Skeletal muscle satellite cell (primary cell): Measurements from ENCODE around the gene TMEM179.

Source experiments
- H3K27me3 ChIP-seq: 2 replicates; pipeline ENCODE4 v1.7.0; 2013; ENCODE audit warnings: low read length; ENCODE audit not compliant: control insufficient read depth, insufficient read depth
- H3K36me3 ChIP-seq: 2 replicates; pipeline ENCODE4 v1.7.0; 2013; ENCODE audit warnings: mild to moderate bottlenecking, control low read depth, low read length; ENCODE audit not compliant: insufficient read depth
- H3K4me1 ChIP-seq: 2 replicates; pipeline ENCODE4 v1.7.0; 2013; ENCODE audit warnings: low read length; ENCODE audit not compliant: control insufficient read depth, insufficient read depth
- H3K4me2 ChIP-seq: 2 replicates; pipeline ENCODE4 v1.7.0; 2013; ENCODE audit warnings: mild to moderate bottlenecking, low read length
- H3K4me3 ChIP-seq: 2 replicates; pipeline ENCODE4 v1.7.0; 2013; ENCODE audit warnings: low read length
- H3K9ac ChIP-seq: 2 replicates; pipeline ENCODE4 v1.7.0; 2013; ENCODE audit warnings: mild to moderate bottlenecking, low read depth, low read length, moderate library complexity
- H3K9me3 ChIP-seq: replicated peaks from 2 replicates; pipeline ENCODE4 v1.7.0; 2013; ENCODE audit warnings: mild to moderate bottlenecking, control low read depth, low read length

Gene TMEM179

GRCh38 chr14:104561632-104562495 is 42.7 kb downstream of the TMEM179 start:
- no peak overlapping the region for H3K4me2 ChIP-seq
- H3K9me3 ChIP-seq, result no peaks in the 10 kb centered on the region
- H3K4me3 ChIP-seq, result no peak overlapping the region
- no peak overlapping the region for H3K9ac ChIP-seq
- peaks cover 36% of the 10 kb centered on the region for H3K27me3 ChIP-seq
- no peaks in the 10 kb centered on the region for H3K36me3 ChIP-seq
- H3K4me1 ChIP-seq, result no peaks in the 10 kb centered on the region

- H3K9ac ChIP-seq, result no peak overlapping the region
- no peaks in the 10 kb centered on the region for H3K9me3 ChIP-seq
- H3K27me3 ChIP-seq, result peaks cover 29% of the 10 kb centered on the region
- H3K4me2 ChIP-seq, result no peak overlapping the region
- no peaks in the 10 kb centered on the region for H3K36me3 ChIP-seq
- H3K4me3 ChIP-seq, result no peak overlapping the region
- no peaks in the 10 kb centered on the region for H3K4me1 ChIP-seq
Observed at GRCh38 chr14:104561124-104561557, 43.4 kb downstream of the TMEM179 start.

GRCh38 chr14:104560586-104560945 is 44.0 kb downstream of the TMEM179 start:
- no peaks in the 10 kb centered on the region for H3K36me3 ChIP-seq
- H3K4me3 ChIP-seq, result no peak overlapping the region
- no peak overlapping the region for H3K9ac ChIP-seq
- no peaks in the 10 kb centered on the region for H3K4me1 ChIP-seq
- no peaks in the 10 kb centered on the region for H3K9me3 ChIP-seq
- H3K27me3 ChIP-seq, result peaks cover 28% of the 10 kb centered on the region
- H3K4me2 ChIP-seq, result no peak overlapping the region

- no peaks in the 10 kb centered on the region for H3K4me1 ChIP-seq
- H3K4me2 ChIP-seq, result no peak overlapping the region
- H3K9ac ChIP-seq, result no peak overlapping the region
- H3K4me3 ChIP-seq, result no peak overlapping the region
- no peaks in the 10 kb centered on the region for H3K9me3 ChIP-seq
- H3K27me3 ChIP-seq, result peaks cover 28% of the 10 kb centered on the region
- H3K36me3 ChIP-seq, result no peaks in the 10 kb centered on the region
Observed at GRCh38 chr14:104559804-104560585, 44.6 kb downstream of the TMEM179 start.

- H3K4me2 ChIP-seq, result no peak overlapping the region
- no peak overlapping the region for H3K4me3 ChIP-seq
- H3K27me3 ChIP-seq, result peaks cover 28% of the 10 kb centered on the region
- no peaks in the 10 kb centered on the region for H3K9me3 ChIP-seq
- no peaks in the 10 kb centered on the region for H3K4me1 ChIP-seq
- no peak overlapping the region for H3K9ac ChIP-seq
- H3K36me3 ChIP-seq, result no peaks in the 10 kb centered on the region
Observed at GRCh38 chr14:104559028-104559803, 45.4 kb downstream of the TMEM179 start.

- H3K9me3 ChIP-seq, result no peaks in the 10 kb centered on the region
- H3K4me2 ChIP-seq, result no peak overlapping the region
- H3K4me1 ChIP-seq, result no peaks in the 10 kb centered on the region
- H3K4me3 ChIP-seq, result no peak overlapping the region
- no peak overlapping the region for H3K9ac ChIP-seq
- H3K36me3 ChIP-seq, result no peaks in the 10 kb centered on the region
- H3K27me3 ChIP-seq, result peaks cover 33% of the 10 kb centered on the region
Observed at GRCh38 chr14:104558231-104559027, 46.1 kb downstream of the TMEM179 start.

GRCh38 chr14:104557766-104558165 is 46.8 kb downstream of the TMEM179 start:
- Histone ChIP-seq H3K4me3 (no peak overlapping the region), H3K9ac (no peak overlapping the region), H3K27me3 (peaks cover 33% of the 10 kb centered on the region), H3K9me3 (no peaks in the 10 kb centered on the region), H3K4me1 (no peaks in the 10 kb centered on the region), H3K36me3 (no peaks in the 10 kb centered on the region), H3K4me2 (no peak overlapping the region)

GRCh38 chr14:104557086-104557485 is 47.5 kb downstream of the TMEM179 start:
- Histone ChIP-seq H3K36me3 (no peaks in the 10 kb centered on the region), H3K4me2 (no peak overlapping the region), H3K4me3 (no peak overlapping the region), H3K9me3 (no peaks in the 10 kb centered on the region), H3K9ac (no peak overlapping the region), H3K27me3 (peaks cover 38% of the 10 kb centered on the region), H3K4me1 (no peaks in the 10 kb centered on the region)

- H3K9ac ChIP-seq, result no peak overlapping the region
- H3K4me2 ChIP-seq, result no peak overlapping the region
- no peaks in the 10 kb centered on the region for H3K9me3 ChIP-seq
- peaks cover 34% of the 10 kb centered on the region for H3K27me3 ChIP-seq
- no peaks in the 10 kb centered on the region for H3K4me1 ChIP-seq
- no peak overlapping the region for H3K4me3 ChIP-seq
- H3K36me3 ChIP-seq, result no peaks in the 10 kb centered on the region
Observed at GRCh38 chr14:104556256-104557021, 48.1 kb downstream of the TMEM179 start.

GRCh38 chr14:104555430-104556255 is 48.9 kb downstream of the TMEM179 start:
- Histone ChIP-seq H3K9ac (no peak overlapping the region), H3K4me2 (no peak overlapping the region), H3K36me3 (no peaks in the 10 kb centered on the region), H3K4me1 (no peaks in the 10 kb centered on the region), H3K4me3 (no peak overlapping the region), H3K27me3 (peaks cover 31% of the 10 kb centered on the region), H3K9me3 (no peaks in the 10 kb centered on the region)
